Hepatocyte (in vitro differentiated cells): ENCODE measurements around the gene SHROOM3. TPM values are rescaled to one million over a fixed set of nuclear protein-coding genes. Genes with fewer than 3 reads are reported as not detected.

Experiments
- DNase-seq: peaks from one replicate; pipeline ENCODE4 v3.0.0-alpha.2; 2016; ENCODE audit warnings: low spot score
- H2AFZ ChIP-seq: fragments of 200-600 bp; sonication (generic); 2 replicates; pipeline ENCODE4 v1.6.0; 2016; ENCODE audit warnings: antibody characterized with exemption, mild to moderate bottlenecking
- H3K27ac ChIP-seq: fragments of 200-600 bp; sonication (generic); 2 replicates; pipeline ENCODE4 v1.5.1; 2016; ENCODE audit warnings: mild to moderate bottlenecking
- H3K27me3 ChIP-seq: fragments of 200-600 bp; sonication (generic); 2 replicates; pipeline ENCODE4 v1.6.1; 2016
- H3K36me3 ChIP-seq: fragments of 200-600 bp; sonication (generic); replicated peaks from 2 replicates; pipeline ENCODE4 v1.5.1; 2016; ENCODE audit warnings: low read depth; ENCODE audit not compliant: insufficient read depth
- H3K4me1 ChIP-seq: fragments of 200-600 bp; sonication (generic); 2 replicates; pipeline ENCODE4 v1.5.1; 2016; ENCODE audit warnings: mild to moderate bottlenecking, moderate library complexity; ENCODE audit not compliant: insufficient read depth
- H3K4me2 ChIP-seq: fragments of 200-600 bp; sonication (generic); 2 replicates; pipeline ENCODE4 v1.6.0; 2016
- H3K4me3 ChIP-seq: fragments of 200-600 bp; sonication (generic); 2 replicates; pipeline ENCODE4 v1.5.1; 2016; ENCODE audit warnings: mild to moderate bottlenecking
- H3K79me2 ChIP-seq: fragments of 200-600 bp; sonication (generic); 2 replicates; pipeline ENCODE4 v1.6.0; 2017; ENCODE audit warnings: mild to moderate bottlenecking
- H3K9me2 ChIP-seq: fragments of 200-600 bp; sonication (generic); replicated peaks from 2 replicates; pipeline ENCODE4 v1.6.0; 2017; ENCODE audit warnings: mild to moderate bottlenecking; ENCODE audit not compliant: insufficient read depth
- H3K9me3 ChIP-seq: fragments of 200-600 bp; sonication (generic); 2 replicates; pipeline ENCODE4 v1.5.1; 2016; ENCODE audit warnings: low read depth, mild to moderate bottlenecking
- H4K20me1 ChIP-seq: fragments of 200-600 bp; sonication (generic); 2 replicates; pipeline ENCODE4 v1.6.0; 2016; ENCODE audit warnings: mild to moderate bottlenecking; ENCODE audit not compliant: insufficient read depth, poor library complexity, severe bottlenecking
- CTCF ChIP-seq: fragments of 200-600 bp; sonication (generic); IDR thresholded peaks from 2 replicates; pipeline ENCODE4 v1.5.1; 2016; ENCODE audit warnings: antibody characterized with exemption, mild to moderate bottlenecking; ENCODE audit not compliant: poor library complexity
- EZH2 ChIP-seq: fragments of 200-600 bp; sonication (generic); IDR thresholded peaks from 2 replicates; pipeline ENCODE4 v1.6.1; 2016; ENCODE audit warnings: antibody characterized with exemption, mild to moderate bottlenecking, borderline replicate concordance
- EZH2phosphoT487 ChIP-seq: fragments of 200-600 bp; sonication (generic); IDR thresholded peaks from one replicate; pipeline ENCODE4 v1.6.1; 2018; ENCODE audit warnings: antibody characterized with exemption, mild to moderate bottlenecking, low read depth, moderate library complexity; ENCODE audit not compliant: unreplicated experiment, severe bottlenecking
- WGBS: methylation state at CpG from one replicate; pipeline ENCODE4 v1.1.6; 2016; ENCODE audit warnings: low lambda C conversion rate; ENCODE audit errors: missing lambda C conversion rate; 5-methylcytosine and 5-hydroxymethylcytosine counted together
- polyA plus RNA-seq: library from polyadenylated mRNA; unstranded; fragments of >200 nt; fragmentation: Nextera tagmentation; extraction: Ambion mirVana; gene quantifications from 2 replicates; pipeline ENCODE4 v1.2.1, GENCODE V29; 2016
- total RNA-seq: library from RNA; depleted of rRNA; stranded (reverse); fragments of >200 nt; gene quantifications from 2 replicates; pipeline ENCODE4 v1.2.3, GENCODE V29; 2014

SHROOM3 gene
- total and polyA plus RNA-seq, 2 experiments from 2014 or later: 35.0 to 63.1 TPM

GRCh38 chr4:76489686-76490161 lies 54.7 kb downstream of the SHROOM3 start:
- Histone ChIP-seq H3K79me2 (no peaks in the 10 kb centered on the region), H3K9me2 (no peaks in the 10 kb centered on the region), H3K4me3 (no peak overlapping the region), H3K9me3 (no peaks in the 10 kb centered on the region), H4K20me1 (no peaks in the 10 kb centered on the region), H3K36me3 (no peaks in the 10 kb centered on the region), H3K27ac (peak overlapping the region; percentile 65), H2AFZ (no peak overlapping the region), H3K4me2 (no peak overlapping the region), H3K27me3 (no peaks in the 10 kb centered on the region), H3K4me1 (peaks cover 10% of the 10 kb centered on the region)
- TF ChIP-seq EZH2phosphoT487 (no peak), EZH2 (no peak), CTCF (no peak)
- no peak for DNase-seq
- 79% methylated on average over 6 of the region's 6 CpGs for WGBS

GRCh38 chr4:76492055-76492454 lies 57.0 kb downstream of the SHROOM3 start:
- TF ChIP-seq CTCF (no peak), EZH2phosphoT487 (no peak), EZH2 (no peak)
- DNase-seq: no peak
- Histone ChIP-seq H2AFZ (no peak overlapping the region), H3K4me3 (no peak overlapping the region), H3K4me2 (no peak overlapping the region), H4K20me1 (no peaks in the 10 kb centered on the region), H3K36me3 (no peaks in the 10 kb centered on the region), H3K27ac (no peak overlapping the region), H3K79me2 (no peaks in the 10 kb centered on the region), H3K27me3 (no peaks in the 10 kb centered on the region), H3K4me1 (no peaks in the 10 kb centered on the region), H3K9me2 (no peaks in the 10 kb centered on the region), H3K9me3 (no peaks in the 10 kb centered on the region)
- 67% methylated on average over 3 of the region's 3 CpGs for WGBS

- no peaks in the 10 kb centered on the region for H3K27me3 ChIP-seq
- no peak for TF ChIP-seq EZH2
- no peak for TF ChIP-seq EZH2phosphoT487
- no peak for TF ChIP-seq CTCF
- H3K36me3 ChIP-seq: no peaks in the 10 kb centered on the region
- 57% methylated on average over 5 of the region's 5 CpGs for whole genome bisulfite sequencing
- no peak overlapping the region for H3K4me3 ChIP-seq
- no peaks in the 10 kb centered on the region for H3K9me2 ChIP-seq
- no peaks in the 10 kb centered on the region for H4K20me1 ChIP-seq
- H2AFZ ChIP-seq: no peak overlapping the region
- peaks cover 14% of the 10 kb centered on the region for H3K4me1 ChIP-seq
- DNase-seq: no peak
- no peaks in the 10 kb centered on the region for H3K9me3 ChIP-seq
- no peak overlapping the region for H3K27ac ChIP-seq
- no peak overlapping the region for H3K4me2 ChIP-seq
- H3K79me2 ChIP-seq: no peaks in the 10 kb centered on the region
These were observed 59.2 kb downstream of the SHROOM3 start for GRCh38 chr4:76494243-76494642.
